Measurements from ENCODE around the gene PAFAH2.

PAFAH2 gene

DNA sequence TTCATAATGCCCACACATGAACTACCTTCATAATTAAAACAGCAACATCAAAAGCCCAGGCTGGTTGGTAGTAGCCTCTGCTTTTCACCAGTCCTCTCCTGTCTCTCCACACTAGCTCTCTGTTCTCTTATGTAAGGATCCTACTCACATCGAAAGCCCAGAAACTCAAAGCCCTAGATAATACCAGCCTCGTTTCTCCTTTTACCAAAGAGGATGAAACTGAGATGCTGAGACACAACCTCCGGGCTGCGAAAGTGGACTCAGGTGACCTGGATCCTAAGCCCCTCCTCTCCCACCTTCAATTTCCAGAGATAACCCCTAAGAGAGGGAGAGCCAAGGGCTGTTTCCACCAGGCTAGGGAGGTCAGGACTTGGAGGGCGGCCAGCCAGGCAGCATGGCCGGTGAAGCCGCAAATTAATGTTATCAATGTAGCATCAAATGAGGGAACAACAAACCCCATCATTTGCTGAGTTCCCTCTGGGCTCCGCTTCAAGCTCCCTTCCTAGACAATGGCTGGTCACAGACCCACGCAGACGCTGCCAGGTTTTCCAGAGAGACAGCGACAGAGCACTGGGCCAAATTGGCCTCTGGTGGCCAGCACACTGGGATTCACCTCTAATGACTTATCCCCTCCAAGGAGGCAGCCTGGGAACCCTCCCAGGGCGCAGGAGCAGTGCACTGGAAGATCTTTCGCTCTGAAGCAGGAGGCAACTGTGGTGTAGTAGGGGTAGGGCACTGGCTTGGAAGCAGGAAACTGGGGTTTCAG is 70.9 kb downstream of the PAFAH2 start:
- no peak for DNase-seq

DNA sequence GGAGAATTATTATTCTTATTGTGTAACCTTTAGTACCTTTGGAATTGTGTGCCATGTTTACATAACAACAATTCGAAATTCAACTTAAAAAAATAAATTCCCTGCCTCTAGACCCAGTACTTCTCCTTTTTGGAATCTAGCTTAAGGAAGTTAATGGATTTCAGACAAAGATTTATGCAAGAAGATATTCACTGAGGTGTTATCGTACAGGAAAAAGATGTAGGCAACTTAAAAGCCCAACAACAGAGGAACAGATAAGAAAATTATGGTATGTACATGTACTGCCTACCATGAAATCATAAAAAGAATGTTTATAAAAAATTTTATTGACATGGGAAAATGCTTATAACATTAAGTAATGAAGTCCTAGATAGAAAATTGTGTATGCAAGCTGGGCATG is 73.4 kb downstream of the PAFAH2 start:
- DNase-seq: no peak

GRCh38 chr1:25922971-25923552 is 74.8 kb downstream of the PAFAH2 start:
- DNase-seq: no peak

GRCh38 chr1:25922056-25922970 is 75.5 kb downstream of the PAFAH2 start:
- DNase-seq: no peak

DNA sequence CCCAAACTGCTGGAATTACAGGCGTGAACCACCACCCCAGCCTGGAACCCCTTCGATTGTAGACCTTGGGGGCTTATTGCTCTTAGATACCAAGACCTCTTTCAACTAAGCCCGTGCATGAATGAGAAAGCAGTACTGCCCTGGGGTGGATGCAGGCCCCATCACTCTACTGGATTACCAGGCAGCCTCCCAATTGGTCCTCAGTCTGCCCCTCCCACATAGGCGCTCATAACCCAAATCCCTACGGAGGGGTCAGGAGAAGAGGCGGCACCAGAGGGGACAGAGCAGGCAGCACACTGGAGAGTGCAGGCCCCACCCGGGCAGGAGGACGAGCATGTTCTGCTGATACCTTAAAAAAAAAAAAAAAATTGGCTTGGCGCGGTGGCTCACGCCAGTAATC is 79.2 kb downstream of the PAFAH2 start:
- no peak for DNase-seq

DNA sequence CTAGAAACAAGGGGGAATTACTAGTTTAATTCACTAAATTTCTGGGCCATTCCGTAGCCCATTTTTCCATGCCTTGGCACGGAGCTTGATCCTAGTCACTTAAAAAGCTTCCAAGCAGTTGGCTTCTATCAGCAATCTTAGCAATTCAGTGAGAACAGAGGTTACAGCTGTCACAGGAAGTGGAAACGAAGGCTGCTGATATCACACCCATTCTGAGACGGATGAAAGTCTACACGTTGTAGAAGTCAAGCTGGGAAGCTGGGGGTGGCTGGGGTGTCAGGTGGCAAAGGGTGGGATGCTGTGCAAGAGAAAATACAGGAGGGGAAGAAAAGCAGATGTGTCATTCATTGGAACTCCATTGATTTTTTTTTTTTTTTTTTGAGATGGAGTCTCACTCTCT is 79.9 kb downstream of the PAFAH2 start:
- no peak for DNase-seq

DNA sequence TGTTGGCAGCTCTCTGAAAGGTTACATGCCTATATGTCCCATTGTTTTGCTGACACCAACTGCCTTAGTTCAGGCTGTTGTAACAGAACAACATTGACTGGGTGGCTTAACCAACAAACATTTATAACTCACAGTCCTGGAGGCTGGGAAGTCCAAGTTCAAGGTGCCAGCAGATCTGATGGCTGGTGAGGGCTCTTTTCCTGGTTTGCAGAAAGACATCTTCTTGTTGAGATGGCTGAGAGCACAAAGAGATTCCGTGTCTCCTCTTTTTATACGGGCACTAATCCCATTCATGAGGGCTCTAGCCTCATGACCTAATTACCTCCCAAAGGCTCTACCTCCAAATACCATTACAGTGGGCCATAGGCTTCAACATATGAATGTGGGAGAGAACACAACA is 81.4 kb downstream of the PAFAH2 start:
- DNase-seq: no peak

DNA sequence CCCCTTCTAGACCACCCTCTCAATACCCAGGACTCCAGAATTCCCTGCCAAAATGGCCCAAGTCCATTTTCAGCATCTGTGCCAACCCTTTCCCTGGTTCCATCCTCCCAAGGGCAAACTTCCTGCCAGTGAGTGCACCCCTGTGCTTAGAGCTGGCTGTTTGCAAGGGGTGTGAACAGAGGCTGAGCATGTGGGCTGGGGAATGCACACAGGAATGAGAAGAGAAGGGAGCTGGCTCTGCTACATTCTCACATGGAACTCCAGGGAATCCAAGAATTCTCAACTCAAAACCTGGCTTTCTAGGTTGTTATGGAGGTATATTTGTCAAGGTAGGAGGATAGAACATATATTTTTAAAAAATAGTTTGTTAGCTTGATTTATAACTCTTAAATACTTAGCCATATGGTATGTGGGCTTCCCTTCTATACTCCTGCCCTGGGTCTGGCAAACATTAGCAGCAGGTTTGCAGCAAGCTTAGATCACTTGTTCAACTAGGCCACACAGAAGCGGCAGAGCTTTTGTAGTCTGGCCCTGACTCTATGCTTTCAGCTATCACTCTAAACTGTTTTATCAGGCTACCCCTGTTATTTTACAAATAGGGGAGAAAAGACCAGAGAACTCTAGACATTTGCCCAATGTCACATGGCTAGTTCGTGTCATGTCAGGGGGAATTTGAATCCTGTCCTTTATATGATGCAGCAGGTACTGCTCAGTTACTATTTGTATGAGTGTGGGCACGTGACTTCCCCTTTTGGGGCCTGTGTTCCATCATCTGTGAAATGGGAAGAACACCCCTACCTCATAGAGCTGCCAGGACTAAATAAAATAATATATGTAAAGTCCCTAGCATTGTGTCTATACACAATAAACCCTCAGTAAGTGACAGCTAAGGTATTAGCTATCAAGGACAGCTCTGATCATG is 83.5 kb downstream of the PAFAH2 start:
- no peak for DNase-seq

GRCh38 chr1:25913206-25913605 is 84.7 kb downstream of the PAFAH2 start:
- DNase-seq: no peak

- DNase-seq: peak; percentile 37
These were observed 85.6 kb downstream of the PAFAH2 start for GRCh38 chr1:25912076-25912831.

- DNase-seq: no peak
These were observed 86.7 kb downstream of the PAFAH2 start for GRCh38 chr1:25911162-25911561.

All from amniotic stem cell (primary cell).